DMS114 treated with DMSO at 0.1 percent for 48 hours (cell line): ENCODE data around the gene CCDC160.

ENCODE experiments used
- DNase-seq: peaks from one replicate; lab custom pipeline; 2025; ENCODE audit not compliant: unreplicated experiment; lab: John Stamatoyannopoulos, UW

The CCDC160 gene

DNA sequence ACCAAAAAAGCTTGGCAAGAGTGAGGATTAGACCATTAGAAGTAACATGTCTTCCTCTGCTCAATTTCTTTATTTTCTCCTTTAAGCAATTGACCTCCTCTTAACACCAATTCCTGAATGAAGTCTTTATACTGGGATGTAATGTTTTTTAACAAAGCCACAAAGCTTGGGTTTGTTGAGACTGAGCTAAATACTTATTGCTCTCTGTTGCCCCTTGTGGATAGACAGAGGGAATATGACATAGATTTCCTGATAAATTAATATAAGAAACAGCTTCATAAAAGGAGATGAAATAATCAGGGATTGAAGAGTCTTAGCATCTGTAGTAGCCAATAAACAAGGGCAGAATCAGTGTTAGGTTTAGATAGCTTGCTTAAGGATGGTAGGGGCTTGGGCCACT is 57.6 kb downstream of the CCDC160 start:
- DNase-seq = no peak
